ENCODE data around the gene TSPAN9. TPM values are rescaled to one million over a fixed set of nuclear protein-coding genes. Genes with fewer than 3 reads are reported as not detected.

Gene TSPAN9
- total and polyA plus RNA-seq, 2 experiments from 2014 or later = 6.0 to 31.5 TPM

- H3K79me2 ChIP-seq (replicated peaks; ENCODE audit: insufficient read depth) = no peaks in the 10 kb centered on the region
- H3K9me3 Mint-ChIP-seq = no peaks in the 10 kb centered on the region
- no peak overlapping the region for H3K27ac ChIP-seq (ENCODE audit: low read depth)
- H3K4me1 ChIP-seq (ENCODE audit: insufficient read depth) = no peaks in the 10 kb centered on the region
- H3F3A ChIP-seq (replicated peaks; ENCODE audit: low read depth) = no peaks in the 10 kb centered on the region
- H3K4me2 ChIP-seq = no peak overlapping the region
- no peak overlapping the region for H3K4me3 ChIP-seq
- H4K20me1 ChIP-seq (replicated peaks; ENCODE audit: insufficient read depth) = no peaks in the 10 kb centered on the region
- no peak overlapping the region for H2AFZ ChIP-seq
- H3K27me3 ChIP-seq (ENCODE audit: insufficient read depth) = no peaks in the 10 kb centered on the region
- peaks cover 13% of the 10 kb centered on the region for H3K27me3 Mint-ChIP-seq (ENCODE audit: insufficient read depth, low read depth, poor library complexity)
- H3K4me1 Mint-ChIP-seq = peaks cover 7% of the 10 kb centered on the region
- H3K36me3 Mint-ChIP-seq (ENCODE audit: low read depth) = no peaks in the 10 kb centered on the region
- H3K4me3 Mint-ChIP-seq = no peak overlapping the region
- DNase-seq (ENCODE audit: low spot score) = no peak
- no peak overlapping the region for H3K27ac Mint-ChIP-seq
- TF ChIP-seq ETS1 (IDR thresholded peaks at IDR 0.05) (no peak), EZH2phosphoT487 (IDR thresholded peaks at IDR 0.05; ENCODE audit: unreplicated experiment) (no peak), ZNF114 (CRISPR knock-in tag; IDR thresholded peaks at IDR 0.05) (no peak), ZNF331 (CRISPR knock-in tag; IDR thresholded peaks at IDR 0.05; ENCODE audit: low read depth) (no peak), JUNB (IDR thresholded peaks at IDR 0.05; ENCODE audit: unreplicated experiment) (no peak), STAT1 (IDR thresholded peaks at IDR 0.05; ENCODE audit: unreplicated experiment) (no peak), ZNF462 (CRISPR knock-in tag; IDR thresholded peaks at IDR 0.05) (no peak), CREB1 (CRISPR knock-in tag; IDR thresholded peaks at IDR 0.05; ENCODE audit: low read depth) (no peak), NANOG (IDR thresholded peaks at IDR 0.05; ENCODE audit: borderline replicate concordance) (no peak), POLR2AphosphoS5 (IDR thresholded peaks at IDR 0.05; ENCODE audit: low read depth) (no peak), EZH2 (IDR thresholded peaks at IDR 0.05; ENCODE audit: low read depth, unreplicated experiment) (no peak)
- TF ChIP-seq, protein P1, sequence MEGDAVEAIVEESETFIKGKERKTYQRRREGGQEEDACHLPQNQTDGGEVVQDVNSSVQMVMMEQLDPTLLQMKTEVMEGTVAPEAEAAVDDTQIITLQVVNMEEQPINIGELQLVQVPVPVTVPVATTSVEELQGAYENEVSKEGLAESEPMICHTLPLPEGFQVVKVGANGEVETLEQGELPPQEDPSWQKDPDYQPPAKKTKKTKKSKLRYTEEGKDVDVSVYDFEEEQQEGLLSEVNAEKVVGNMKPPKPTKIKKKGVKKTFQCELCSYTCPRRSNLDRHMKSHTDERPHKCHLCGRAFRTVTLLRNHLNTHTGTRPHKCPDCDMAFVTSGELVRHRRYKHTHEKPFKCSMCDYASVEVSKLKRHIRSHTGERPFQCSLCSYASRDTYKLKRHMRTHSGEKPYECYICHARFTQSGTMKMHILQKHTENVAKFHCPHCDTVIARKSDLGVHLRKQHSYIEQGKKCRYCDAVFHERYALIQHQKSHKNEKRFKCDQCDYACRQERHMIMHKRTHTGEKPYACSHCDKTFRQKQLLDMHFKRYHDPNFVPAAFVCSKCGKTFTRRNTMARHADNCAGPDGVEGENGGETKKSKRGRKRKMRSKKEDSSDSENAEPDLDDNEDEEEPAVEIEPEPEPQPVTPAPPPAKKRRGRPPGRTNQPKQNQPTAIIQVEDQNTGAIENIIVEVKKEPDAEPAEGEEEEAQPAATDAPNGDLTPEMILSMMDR (conservative IDR thresholded peaks at IDR 0.05; ENCODE audit: low read depth in 2 of 2) = no peak
- TF ChIP-seq, protein P2, sequence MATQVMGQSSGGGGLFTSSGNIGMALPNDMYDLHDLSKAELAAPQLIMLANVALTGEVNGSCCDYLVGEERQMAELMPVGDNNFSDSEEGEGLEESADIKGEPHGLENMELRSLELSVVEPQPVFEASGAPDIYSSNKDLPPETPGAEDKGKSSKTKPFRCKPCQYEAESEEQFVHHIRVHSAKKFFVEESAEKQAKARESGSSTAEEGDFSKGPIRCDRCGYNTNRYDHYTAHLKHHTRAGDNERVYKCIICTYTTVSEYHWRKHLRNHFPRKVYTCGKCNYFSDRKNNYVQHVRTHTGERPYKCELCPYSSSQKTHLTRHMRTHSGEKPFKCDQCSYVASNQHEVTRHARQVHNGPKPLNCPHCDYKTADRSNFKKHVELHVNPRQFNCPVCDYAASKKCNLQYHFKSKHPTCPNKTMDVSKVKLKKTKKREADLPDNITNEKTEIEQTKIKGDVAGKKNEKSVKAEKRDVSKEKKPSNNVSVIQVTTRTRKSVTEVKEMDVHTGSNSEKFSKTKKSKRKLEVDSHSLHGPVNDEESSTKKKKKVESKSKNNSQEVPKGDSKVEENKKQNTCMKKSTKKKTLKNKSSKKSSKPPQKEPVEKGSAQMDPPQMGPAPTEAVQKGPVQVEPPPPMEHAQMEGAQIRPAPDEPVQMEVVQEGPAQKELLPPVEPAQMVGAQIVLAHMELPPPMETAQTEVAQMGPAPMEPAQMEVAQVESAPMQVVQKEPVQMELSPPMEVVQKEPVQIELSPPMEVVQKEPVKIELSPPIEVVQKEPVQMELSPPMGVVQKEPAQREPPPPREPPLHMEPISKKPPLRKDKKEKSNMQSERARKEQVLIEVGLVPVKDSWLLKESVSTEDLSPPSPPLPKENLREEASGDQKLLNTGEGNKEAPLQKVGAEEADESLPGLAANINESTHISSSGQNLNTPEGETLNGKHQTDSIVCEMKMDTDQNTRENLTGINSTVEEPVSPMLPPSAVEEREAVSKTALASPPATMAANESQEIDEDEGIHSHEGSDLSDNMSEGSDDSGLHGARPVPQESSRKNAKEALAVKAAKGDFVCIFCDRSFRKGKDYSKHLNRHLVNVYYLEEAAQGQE (IDR thresholded peaks at IDR 0.05; ENCODE audit: unreplicated experiment) = no peak
- no peaks in the 10 kb centered on the region for H3K9me2 ChIP-seq (ENCODE audit: insufficient read depth)
- H3K36me3 ChIP-seq (ENCODE audit: insufficient read depth) = no peaks in the 10 kb centered on the region
- ATAC-seq = no peak
Observed at GRCh38 chr12:3289702-3290101, 212.5 kb downstream of the TSPAN9 start.
